SIG-M5 treated with dmso at 0.1 percent for 504 hours (cell line): Measurements from ENCODE around the gene MACF1.

ENCODE experiments used
- DNase-seq: peaks from one replicate; lab custom pipeline; 2025; ENCODE audit not compliant: unreplicated experiment; lab: John Stamatoyannopoulos, UW

MACF1 gene

GRCh38 chr1:39411526-39412478 is 207.3 kb downstream of the MACF1 start:
- no peak for DNase-seq

DNA sequence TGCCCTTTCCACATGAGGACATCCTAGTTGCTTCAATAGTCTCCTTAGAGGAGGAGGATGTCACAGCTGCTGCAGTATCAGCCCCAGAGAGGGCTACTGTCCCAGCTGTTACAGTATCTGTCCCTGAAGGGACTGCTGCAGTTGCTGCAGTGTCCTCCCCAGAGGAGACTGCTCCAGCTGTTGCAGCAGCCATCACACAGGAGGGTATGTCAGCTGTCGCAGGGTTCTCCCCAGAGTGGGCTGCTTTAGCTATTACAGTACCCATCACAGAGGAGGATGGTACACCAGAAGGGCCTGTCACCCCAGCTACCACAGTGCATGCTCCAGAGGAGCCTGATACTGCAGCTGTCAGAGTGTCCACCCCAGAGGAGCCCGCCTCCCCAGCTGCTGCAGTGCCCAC is 208.4 kb downstream of the MACF1 start:
- DNase-seq, result no peak

DNA sequence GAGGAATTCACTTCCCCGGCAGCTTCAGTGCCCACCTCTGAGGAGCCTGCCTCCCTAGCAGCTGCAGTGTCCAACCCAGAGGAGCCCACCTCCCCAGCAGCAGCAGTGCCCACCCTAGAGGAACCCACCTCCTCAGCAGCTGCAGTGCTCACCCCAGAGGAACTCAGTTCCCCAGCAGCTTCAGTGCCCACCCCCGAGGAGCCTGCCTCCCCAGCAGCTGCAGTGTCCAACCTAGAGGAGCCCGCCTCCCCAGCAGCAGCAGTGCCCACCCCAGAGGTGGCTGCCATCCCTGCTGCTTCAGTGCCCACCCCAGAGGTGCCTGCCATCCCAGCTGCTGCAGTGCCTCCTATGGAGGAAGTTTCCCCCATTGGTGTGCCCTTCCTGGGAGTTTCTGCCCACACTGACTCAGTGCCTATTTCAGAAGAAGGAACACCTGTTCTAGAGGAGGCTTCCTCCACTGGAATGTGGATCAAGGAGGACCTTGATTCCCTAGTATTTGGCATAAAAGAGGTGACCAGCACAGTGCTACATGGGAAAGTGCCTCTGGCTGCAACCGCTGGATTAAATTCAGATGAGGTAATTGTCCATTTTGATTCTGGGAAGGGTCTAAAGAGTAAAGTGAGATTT is 209.5 kb downstream of the MACF1 start:
- DNase-seq, result no peak

GRCh38 chr1:39415553-39415952 is 211.1 kb downstream of the MACF1 start:
- DNase-seq, result no peak

- no peak for DNase-seq
These were observed 212.1 kb downstream of the MACF1 start for GRCh38 chr1:39416609-39417008.

DNA sequence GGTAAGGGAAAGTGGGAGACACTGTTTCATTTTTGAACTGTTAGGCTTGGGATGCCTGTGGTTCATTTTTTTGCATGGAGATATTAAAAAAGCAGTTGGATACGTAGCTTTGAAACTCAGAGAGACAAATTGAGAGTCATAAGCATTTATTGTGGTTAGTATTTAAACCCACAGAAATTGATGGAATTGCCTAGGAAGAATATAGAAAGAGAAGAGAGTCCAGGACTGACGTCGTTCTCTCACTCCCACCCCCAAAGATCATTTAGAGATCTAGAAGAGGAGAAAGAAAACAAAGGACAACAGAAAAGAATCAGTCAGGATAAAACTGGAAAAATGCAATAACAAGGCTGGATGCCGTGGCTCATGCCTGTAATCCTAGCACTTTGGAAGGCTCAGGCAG is 213.7 kb downstream of the MACF1 start:
- DNase-seq, result no peak

- no peak for DNase-seq
These were observed 216.0 kb downstream of the MACF1 start for GRCh38 chr1:39420493-39420892.

GRCh38 chr1:39422614-39423013 is 218.1 kb downstream of the MACF1 start:
- no peak for DNase-seq

DNA sequence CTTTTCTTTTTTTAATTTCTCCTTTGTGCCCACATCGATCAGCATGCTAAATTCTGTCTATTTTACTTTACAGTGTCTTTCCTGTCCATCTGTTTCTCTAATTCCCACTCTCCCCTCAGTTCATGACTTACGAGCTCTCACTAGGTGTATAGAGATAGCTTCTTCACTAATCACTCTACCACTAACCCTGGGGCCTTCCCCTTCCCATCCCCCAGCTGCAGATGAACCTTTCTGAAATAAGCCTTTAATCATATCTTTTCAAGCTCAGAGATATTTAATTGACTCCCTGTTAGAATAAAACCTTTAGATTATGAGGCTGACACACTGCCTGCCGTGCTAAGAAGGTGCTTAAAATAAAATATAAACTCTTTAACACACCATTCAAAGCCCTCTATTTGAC is 220.7 kb downstream of the MACF1 start:
- DNase-seq, result no peak

GRCh38 chr1:39425634-39426033 is 221.1 kb downstream of the MACF1 start:
- no peak for DNase-seq

DNA sequence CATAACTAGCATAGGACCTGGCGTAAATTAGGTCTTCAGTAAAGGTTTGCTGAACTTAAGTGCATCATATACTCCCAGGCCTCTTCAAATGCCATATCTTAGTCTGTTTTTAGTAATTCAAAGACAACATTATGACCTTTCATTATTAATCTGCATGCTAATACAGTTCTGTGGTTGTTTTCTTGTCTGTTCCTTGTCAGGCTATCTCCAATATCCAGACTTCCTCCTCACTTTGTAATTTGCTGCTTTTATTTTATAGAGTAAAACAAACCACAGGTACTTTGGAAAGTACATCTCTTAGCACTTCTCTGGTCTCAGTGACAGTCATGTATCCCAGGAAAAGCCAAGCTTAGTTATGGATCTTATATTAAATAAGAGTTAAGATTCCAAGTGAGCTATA is 221.9 kb downstream of the MACF1 start:
- DNase-seq, result no peak

GRCh38 chr1:39427374-39427773 is 222.9 kb downstream of the MACF1 start:
- no peak for DNase-seq

GRCh38 chr1:39427912-39428311 is 223.4 kb downstream of the MACF1 start:
- DNase-seq, result no peak

- no peak for DNase-seq
These were observed 227.4 kb downstream of the MACF1 start for GRCh38 chr1:39431927-39432326.

DNA sequence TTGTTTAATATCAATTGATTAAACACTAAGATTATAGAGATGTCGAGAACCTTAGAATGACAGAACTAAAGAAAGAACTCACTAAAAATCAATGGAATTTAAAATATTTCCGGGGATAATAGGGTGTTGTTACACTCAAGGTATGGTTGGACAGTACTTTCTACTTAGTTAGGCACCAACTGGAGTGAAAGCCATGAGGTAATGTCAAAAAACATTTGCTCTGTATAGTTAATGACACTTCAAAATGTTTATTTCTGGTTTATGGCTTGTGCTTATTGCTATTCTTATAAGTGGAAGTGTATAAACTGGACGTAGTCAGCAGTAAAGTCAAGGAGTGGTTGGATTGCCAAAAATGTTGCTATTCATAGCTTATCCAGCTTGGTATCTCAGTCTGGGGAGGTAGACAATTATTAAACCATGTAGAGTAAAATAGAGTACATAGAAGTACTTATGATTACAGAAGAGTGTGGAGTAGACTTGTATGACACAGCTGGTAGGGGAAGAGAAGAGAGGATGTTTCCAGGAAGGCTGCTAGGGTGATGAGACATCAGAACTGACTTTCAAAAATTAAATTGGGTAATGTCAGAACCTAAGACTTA is 230.4 kb downstream of the MACF1 start:
- DNase-seq, result no peak

DNA sequence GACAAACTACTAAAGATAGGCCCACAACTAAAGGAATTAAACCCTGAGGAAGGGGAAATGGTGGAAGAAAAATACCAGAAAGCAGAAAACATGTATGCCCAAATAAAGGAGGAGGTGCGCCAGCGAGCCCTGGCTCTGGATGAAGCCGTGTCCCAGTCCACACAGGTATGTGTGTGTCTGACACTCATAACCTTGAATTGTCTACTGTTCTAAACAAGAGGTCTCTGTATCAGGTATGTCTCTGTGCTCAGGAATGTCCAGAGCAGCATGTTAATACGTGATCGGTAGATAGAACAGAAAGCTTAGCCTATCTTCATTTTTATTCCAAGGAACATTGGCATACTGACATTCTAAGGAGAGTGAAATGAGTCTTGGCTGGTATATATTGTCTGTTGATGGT is 231.1 kb downstream of the MACF1 start:
- no peak for DNase-seq

DNA sequence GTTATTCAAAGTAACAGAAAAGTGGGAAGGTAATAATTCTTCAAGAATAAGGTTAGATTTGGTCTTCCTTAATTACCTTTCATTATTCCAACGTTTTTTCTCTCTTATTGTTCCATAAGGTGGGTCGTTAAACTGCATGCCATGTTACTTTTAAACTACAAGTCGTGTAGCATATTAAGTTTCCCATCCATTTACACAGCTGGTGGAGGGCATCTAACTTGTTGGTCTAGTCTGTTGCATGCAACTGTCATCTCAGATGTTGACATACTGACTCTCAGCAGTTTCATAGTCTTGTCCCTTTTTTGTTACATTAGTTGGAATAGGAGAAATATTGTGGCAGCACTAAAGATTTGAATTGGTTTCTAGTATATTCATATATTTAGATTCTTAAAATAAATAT is 232.3 kb downstream of the MACF1 start:
- DNase-seq, result no peak

GRCh38 chr1:39438042-39438441 is 233.5 kb downstream of the MACF1 start:
- DNase-seq, result no peak

DNA sequence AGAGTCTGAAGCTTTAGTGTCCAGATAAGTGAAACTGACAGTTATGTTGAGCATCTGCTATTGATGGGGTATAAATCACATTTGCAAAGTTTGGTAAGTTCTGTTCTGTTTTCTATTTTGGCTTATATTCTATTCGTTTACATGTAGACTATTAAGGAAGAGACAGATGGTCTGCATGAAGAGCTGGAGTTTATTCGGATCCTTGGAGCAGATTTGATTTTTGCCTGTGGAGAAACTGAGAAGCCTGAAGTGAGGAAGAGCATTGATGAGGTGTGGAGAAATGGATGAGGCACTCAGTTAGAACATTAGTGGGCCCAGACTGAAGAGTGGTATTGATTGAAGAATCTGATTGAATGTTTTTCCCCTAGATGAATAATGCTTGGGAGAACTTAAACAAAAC is 236.4 kb downstream of the MACF1 start:
- DNase-seq, result no peak

DNA sequence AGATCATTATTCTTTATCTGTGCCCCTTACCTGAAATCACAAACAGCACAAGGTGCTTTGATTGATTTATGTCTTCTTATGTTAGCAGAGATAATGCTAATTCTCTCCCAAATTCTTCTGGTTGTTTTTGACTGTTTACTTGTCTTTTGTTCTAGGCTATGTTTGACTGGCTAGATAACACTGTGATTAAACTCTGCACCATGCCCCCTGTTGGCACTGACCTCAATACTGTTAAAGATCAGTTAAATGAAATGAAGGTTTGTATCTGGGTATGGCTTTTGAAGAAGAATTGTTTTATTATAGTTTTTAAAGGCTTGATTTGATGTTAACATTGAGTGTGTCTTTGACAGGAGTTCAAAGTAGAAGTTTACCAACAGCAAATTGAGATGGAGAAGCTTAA is 237.3 kb downstream of the MACF1 start:
- DNase-seq, result no peak

GRCh38 chr1:39445573-39445972 is 241.1 kb downstream of the MACF1 start:
- DNase-seq, result no peak

DNA sequence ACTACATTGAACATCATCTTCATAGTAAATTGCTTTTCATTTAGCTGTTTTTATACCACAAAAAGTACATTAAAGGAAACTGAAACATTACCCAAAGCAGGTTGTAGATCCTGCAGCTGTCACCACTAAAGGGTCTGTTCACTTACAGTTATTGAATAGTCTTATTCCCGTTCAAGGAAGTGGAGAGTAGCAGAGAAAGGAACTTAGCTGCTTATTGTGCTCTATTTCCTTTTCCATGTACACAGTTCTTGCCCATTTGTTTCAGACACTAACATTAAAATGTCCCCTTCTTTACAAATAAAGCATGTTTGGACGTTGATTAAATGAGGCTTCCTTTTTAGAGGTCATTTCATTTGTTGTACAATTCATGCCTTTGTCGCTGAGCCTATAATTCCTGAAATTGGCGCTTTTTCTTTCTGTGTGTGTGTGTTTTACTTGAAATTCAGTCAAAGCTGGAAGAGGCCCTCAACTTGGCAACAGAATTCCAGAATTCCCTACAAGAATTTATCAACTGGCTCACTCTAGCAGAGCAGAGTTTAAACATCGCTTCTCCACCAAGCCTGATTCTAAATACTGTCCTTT is 242.6 kb downstream of the MACF1 start:
- no peak for DNase-seq
